ENCODE measurements around the gene WDR44.
"Not testable (repeated sequence)": the region's sequence is repeated elsewhere in the genome, so short reads cannot be mapped to it uniquely, and the experiment has no call there.

WDR44 gene

GRCh38 chrX:118360429-118361125 is 14.7 kb downstream of the WDR44 start:
- no peak for DNase-seq

DNA sequence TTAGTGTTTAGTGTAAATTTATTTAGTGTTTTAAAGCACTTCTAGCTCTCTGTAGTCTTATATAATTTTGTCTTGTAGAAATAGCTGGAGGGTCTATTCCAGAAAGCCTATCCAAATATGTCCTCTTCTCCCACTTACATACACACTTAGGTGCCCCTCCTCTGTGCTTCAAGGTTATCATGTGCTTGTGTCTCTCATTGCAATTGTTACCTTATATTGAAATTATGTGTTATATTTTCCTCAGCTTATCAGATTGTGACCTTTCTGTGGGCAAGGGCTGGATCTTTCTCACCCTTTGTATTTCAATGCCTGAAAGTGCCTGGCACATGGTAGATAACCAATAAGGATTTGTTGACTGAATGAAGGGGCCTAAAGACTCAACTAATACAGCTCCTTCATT is 18.4 kb downstream of the WDR44 start:
- no peak for DNase-seq

GRCh38 chrX:118367338-118367737 is 21.4 kb downstream of the WDR44 start:
- DNase-seq = no peak

DNA sequence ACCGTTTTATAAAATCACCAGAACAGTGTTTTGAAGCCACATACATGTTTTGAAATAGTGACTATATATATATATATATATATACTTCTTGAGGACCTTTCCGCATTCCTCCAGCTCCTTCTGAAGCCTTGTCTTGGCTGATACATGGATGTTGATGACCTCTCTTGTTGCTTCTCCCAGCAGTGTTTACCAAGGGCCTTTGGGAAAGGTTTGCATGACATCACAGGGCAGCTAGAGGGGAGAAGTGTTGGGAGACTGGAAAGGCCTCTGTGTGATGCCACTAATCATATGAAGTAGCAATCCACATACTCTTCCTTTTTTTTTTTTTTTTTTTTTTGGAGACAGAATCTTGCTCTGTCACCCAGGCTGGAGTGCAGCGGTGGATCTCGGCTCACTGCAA is 22.5 kb downstream of the WDR44 start:
- no peak for DNase-seq

- no peak for DNase-seq
These were observed 25.2 kb downstream of the WDR44 start for GRCh38 chrX:118370921-118371624.

- DNase-seq = no peak
These were observed 27.6 kb downstream of the WDR44 start for GRCh38 chrX:118373538-118373937.

DNA sequence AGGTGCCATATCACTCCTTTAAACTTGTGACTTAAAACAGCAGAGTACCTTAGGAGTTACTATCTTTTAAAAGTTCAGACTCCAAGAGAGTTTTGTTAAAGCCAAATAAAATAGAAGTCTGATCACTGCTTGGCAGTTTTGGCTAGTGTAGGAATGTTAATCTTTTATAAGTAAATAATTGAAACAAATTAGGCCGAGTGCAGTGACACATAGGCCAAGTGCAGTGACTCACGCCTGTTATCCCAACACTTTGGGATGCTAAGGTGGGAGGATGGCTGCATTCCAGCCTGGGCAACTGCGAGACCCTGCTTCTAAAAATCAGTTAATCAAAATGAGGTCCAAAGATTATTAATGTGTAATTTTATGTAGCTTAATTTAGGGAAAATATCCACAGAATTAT is 37.2 kb downstream of the WDR44 start:
- no peak for DNase-seq

- no peak for DNase-seq
These were observed 46.8 kb downstream of the WDR44 start for GRCh38 chrX:118392716-118393115.

- DNase-seq = no peak
These were observed 50.2 kb downstream of the WDR44 start for GRCh38 chrX:118396113-118396512.

GRCh38 chrX:118418811-118419251 is 72.9 kb downstream of the WDR44 start:
- no peak for DNase-seq

GRCh38 chrX:118420462-118420861 is 74.6 kb downstream of the WDR44 start:
- DNase-seq = peak in 1 of 2 donors; percentile 0

DNA sequence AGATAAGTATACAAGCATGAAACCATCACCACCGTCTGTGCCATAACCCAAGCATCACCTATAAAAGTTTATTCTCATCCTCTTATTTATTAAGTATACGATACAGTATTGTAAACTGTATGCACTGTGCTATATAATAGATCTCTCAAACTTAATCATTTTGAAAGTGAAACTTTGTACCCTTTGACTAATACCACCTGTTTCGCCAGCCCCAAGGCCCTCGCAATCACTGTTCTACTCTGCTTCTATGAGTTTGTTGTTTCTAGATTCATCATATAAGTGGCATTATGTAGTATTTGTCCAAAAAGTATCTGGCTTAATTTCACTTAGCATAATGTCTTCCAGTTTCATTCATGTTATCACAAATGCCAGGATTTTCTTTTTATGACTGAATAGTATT is 77.7 kb downstream of the WDR44 start:
- DNase-seq = no peak

GRCh38 chrX:118432799-118433198 is 86.9 kb downstream of the WDR44 start:
- DNase-seq = no peak

DNA sequence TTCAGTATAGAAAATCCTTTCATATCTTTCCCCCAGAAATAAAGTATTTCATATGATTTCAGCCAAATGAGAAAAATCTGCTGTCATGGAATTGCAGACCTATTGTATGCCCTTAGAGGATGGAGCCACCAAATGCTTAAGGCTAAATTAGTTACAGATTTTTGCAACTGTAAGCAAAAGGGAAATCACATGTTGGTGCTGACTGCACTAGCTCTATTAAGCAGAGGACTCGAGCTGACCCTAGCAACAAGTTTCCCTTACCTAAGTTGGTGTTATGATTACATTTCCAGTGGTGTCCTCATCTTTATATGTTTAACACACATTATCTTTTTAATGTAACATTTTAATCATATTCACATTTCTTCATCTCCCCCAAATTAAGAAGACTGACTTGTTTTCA is 91.4 kb downstream of the WDR44 start:
- no peak for DNase-seq

- no peak for DNase-seq
These were observed 102.4 kb downstream of the WDR44 start for GRCh38 chrX:118448273-118448783.

DNA sequence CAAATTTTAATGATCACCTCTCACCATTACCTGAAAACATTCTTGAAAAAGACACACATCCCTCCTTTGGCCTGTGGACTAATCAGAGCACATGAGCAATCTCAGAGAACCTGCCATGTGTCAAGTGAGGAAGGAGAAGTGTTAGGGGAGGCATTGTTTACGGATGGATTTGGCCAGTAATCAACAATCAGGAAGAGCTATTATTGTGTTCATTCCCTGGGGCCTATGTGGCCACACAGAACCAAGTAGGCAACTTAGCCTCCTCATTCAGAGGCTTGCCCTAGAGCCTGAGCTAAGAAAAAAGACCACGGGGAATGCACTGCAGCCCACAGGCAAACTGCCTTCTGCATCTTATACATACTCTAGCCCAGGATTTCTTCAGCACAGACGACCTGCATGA is 109.1 kb downstream of the WDR44 start:
- DNase-seq = no peak

GRCh38 chrX:118459494-118459893 is 113.6 kb downstream of the WDR44 start:
- DNase-seq = peak; percentile 14 to 51

DNA sequence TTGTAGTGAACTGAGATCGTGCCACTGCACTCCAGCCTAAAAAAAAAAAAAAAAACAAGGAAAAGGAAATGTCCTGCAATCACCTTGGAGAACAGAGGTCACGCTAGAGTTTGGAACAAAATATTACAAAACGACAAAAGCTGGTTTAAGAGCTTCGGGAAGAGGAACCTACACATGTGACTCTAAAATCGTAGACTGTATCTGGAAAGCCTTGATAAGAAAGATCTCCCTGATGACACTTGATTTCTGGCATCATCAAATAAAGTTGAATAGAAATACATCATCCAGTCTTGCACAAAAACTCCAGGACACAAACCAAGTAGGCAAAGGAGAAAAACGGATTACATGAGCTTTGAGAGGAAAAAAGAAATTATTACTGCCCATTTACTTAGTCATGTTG is 118.6 kb downstream of the WDR44 start:
- DNase-seq = no peak

DNA sequence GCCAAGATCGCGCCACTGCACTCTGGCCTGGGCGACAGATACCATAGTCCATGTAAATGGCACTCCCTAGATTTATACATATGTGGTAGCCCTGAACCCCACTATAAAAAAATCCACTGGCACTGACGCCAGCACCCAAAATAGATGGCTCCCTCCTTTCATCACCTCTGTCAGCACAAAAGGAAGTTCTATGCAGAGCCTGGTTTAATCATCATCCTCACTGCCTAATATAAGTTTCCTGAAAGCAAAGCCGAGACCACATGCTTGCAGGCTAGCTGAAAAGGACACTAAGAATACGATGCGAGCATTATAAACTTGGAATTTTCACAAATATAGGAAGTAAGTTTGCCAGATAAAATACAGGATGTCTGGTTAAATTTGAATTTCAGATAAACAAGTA is 122.2 kb downstream of the WDR44 start:
- no peak for DNase-seq

- not testable (repeated sequence) for DNase-seq
These were observed 124.9 kb downstream of the WDR44 start for GRCh38 chrX:118470721-118471347.

GRCh38 chrX:118474586-118474985 is 128.7 kb downstream of the WDR44 start:
- DNase-seq = no peak

DNA sequence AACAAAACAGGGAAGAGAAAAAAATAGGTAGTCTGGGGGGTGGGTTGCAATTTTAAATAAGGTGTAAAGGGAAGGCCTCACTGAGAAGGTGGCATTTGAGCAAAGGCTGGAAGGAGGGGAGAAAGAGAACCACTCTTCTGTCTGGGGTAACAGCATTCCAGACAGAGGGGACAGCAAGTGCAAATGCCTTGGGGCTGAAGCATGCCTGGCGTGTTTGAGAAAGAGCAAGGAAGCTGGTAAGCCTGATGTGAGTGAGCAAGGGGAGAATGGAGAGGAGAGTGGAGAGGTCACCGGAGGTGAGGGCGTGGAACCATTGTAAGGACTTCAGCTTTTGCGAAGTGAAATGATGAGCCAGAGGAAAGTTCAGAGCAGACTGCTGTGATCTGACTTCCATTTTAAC is 130.0 kb downstream of the WDR44 start:
- DNase-seq = no peak

- no peak for DNase-seq
These were observed 134.3 kb downstream of the WDR44 start for GRCh38 chrX:118480172-118480571.

- not testable (repeated sequence) for DNase-seq
These were observed 136.5 kb downstream of the WDR44 start for GRCh38 chrX:118482384-118482783.

Measured in CD4-positive, alpha-beta T cell treated with Interleukin-4 for 1 hour (primary cell).